GM19455 (cell line): ENCODE data around the gene GSTM1.
"Not testable (repeated sequence)": the region's sequence is repeated elsewhere in the genome, so short reads cannot be mapped to it uniquely, and the experiment has no call there.

Source experiments
- ATAC-seq: cut with Tn5 transposase; IDR thresholded peaks from one replicate; pipeline ENCODE4 v1.9.1; 2021; ENCODE audit not compliant: unreplicated experiment

The GSTM1 gene

DNA sequence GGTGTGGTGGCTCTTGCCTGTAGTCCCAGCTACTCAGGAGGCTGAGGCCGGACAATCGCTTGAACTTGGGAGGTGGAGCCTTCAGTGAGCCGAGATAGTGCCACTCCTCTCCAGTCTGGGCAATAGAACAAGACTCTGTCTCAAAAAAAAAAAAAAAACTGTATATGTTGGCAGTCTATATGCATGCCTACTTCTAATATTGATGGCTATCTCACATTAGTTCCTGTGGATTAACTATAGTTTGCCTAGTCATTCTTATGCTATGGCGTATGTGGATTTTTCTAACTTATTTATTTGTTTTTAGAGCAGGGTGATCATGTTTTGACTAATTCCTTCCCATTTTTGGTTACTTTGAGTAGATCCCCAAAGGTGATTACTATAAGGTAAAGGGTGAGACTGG, 9.4 kb downstream of the GSTM1 start:
- no peak for ATAC-seq

DNA sequence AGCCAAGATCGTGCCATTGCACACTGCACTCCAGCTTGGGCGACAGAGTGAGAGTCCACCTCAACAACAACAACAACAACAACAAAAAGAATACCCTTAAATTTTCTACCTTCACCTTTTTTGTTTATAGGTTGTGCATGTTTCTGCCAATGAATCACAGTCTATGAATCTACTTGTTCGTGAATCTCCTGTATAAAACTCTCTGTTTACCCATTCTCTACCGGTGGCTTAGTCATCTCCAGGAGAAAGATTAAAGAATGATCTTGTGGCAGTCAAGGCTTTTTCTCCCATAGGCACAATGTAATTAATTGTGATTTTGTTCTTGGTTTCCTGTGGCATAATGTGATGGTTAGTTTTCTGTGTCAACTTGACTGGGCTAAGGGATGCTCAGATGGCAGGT, 10.2 kb downstream of the GSTM1 start:
- ATAC-seq = not testable (repeated sequence)

DNA sequence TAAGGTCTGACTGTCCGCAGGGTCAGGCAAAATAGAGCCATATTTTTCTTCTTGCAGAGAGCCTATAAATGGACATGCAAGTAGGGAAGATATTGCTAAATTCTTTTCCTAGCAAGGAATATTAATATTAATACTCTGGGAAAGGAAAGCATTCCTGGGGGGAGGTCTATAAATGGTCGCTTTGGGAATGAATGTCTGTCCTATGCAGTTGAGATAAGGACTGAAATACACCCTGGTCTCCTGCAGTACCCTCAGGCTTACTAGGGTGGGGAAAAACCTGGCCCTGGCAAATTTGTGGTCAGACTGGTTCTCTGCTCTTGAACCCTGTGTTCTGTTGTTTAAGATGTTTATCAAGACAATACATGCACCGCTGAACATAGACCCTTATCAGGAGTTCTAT, 15.3 kb downstream of the GSTM1 start:
- not testable (repeated sequence) for ATAC-seq

GRCh38 chr1:109704173-109704572, 16.6 kb downstream of the GSTM1 start:
- ATAC-seq = no peak

GRCh38 chr1:109705411-109705810, 17.8 kb downstream of the GSTM1 start:
- no peak for ATAC-seq

GRCh38 chr1:109708949-109709348, 21.3 kb downstream of the GSTM1 start:
- not testable (repeated sequence) for ATAC-seq

GRCh38 chr1:109709822-109710221, 22.2 kb downstream of the GSTM1 start:
- ATAC-seq = not testable (repeated sequence)

GRCh38 chr1:109711593-109712320, 24.1 kb downstream of the GSTM1 start, which contains the start of gene GSTM5:
Gene GSTM5 (plus strand): TSS chr1:109712251. CDS start chr1:109712313, 62 bp downstream.
- ATAC-seq = not testable (repeated sequence)

- no peak for ATAC-seq
These were observed 24.8 kb downstream of the GSTM1 start for GRCh38 chr1:109712321-109712864.

DNA sequence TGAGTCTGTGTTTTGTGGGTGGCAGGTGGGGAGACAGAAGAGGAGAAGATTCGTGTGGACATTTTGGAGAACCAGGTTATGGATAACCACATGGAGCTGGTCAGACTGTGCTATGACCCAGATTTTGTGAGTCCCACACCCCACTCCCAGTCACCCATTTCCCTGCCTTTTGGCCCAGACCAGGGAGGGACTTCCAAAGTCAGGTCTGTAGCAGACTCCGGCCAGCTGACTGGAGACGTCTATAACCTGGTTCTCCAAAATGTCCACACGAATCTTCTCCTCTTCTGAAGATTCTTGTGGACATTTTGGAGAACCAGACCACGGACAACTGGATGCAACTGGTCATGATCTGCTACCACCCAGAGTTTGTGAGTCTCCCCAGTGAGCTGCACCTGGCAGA, 26.0 kb downstream of the GSTM1 start:
- ATAC-seq = no peak

DNA sequence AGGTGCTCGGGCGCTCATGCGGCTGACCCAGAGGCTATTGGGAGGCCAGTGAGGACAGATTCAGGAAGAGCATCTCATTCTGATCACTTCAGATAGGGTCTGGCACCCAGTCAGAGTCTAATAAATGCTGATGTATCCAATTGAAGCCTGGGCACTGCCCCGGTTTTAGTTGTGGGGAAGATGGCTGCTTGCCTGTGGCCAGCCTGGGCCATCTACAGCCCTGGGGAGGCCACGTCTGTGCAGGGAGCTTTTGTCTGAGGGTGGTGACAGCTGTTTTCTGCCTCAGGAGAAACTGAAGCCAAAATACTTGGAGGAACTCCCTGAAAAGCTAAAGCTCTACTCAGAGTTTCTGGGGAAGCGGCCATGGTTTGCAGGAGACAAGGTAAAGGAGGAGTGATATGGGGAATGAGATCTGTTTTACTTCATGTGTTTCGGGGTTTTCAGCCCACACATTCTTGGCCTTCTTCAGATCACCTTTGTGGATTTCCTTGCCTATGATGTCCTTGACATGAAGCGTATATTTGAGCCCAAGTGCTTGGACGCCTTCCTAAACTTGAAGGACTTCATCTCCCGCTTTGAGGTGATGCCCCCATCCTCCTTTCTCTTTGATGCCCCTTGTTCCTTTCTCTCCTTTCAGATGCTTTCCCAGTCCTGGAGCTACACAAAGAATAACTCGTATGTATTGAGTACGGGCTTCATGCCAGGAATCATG, 27.2 kb downstream of the GSTM1 start:
- ATAC-seq = no peak

DNA sequence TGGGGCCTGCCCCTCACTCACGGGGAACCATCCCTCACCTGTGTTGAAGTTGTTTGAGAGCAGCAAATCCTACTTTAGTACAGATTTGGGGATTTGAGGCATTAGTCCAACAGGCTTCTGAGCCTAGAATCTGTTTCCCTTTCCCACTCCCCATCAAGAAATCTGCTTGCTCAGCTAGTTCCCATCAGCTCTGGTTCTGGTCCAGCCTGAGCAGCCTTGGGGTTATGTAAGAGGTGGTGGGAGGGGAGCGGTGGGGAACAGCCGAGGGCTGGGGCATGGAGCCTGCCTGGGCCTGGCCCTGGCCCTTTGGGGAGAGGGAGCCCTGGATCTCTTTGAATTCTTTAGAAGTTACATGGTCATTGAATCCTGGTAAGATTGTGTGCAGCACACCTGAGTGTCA, 28.5 kb downstream of the GSTM1 start:
- no peak for ATAC-seq

DNA sequence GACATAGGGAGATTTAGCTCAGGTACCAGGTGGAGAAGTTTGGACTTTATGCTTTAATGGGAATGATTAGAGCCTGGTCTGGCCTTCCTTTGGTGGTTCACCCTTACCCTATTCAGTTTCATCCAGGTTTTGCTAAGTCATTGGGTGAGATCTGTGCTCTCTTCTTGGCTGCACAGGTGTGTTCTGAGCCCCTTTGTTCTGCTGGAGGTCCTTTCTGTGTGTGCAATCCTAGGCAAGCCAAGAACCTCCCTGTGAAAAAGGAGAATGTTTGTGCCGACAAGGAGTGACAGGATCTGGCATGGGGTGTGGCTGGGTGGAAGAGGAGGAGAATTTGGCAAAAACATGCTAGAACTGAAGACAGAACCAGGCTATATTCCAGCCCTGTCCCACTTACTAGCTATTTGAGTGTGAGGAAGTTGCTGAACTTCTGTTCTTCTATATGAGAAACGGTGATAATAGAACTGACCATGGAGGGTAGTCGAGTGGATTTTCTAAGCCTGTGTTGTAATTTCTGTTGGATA, 29.0 kb downstream of the GSTM1 start:
- no peak for ATAC-seq

GRCh38 chr1:109717729-109718128, 30.1 kb downstream of the GSTM1 start:
- ATAC-seq = no peak

DNA sequence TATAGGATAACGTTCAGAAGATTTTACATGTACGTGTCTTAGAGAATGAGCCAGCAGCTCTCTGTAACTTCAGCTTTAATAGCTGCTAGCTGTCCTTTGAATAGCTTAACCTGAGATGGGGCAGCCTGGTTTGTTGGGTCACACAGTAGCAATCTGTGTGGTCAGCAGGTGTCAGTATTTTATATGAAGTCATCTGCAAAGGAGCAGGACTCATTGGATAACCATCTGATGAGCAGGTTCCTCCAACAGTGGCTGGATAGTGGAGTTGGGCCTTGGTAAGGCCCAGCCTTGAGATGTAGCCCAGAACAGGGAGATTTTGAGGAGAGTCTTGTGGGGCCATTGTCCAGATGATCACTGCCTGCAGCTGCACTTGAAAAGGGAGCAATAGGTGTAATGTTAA, 30.9 kb downstream of the GSTM1 start:
- no peak for ATAC-seq

GRCh38 chr1:109719337-109719837, 31.8 kb downstream of the GSTM1 start:
- ATAC-seq = no peak

GRCh38 chr1:109721042-109721441, 33.4 kb downstream of the GSTM1 start:
- ATAC-seq = no peak

GRCh38 chr1:109721971-109722370, 34.4 kb downstream of the GSTM1 start:
- ATAC-seq = no peak

DNA sequence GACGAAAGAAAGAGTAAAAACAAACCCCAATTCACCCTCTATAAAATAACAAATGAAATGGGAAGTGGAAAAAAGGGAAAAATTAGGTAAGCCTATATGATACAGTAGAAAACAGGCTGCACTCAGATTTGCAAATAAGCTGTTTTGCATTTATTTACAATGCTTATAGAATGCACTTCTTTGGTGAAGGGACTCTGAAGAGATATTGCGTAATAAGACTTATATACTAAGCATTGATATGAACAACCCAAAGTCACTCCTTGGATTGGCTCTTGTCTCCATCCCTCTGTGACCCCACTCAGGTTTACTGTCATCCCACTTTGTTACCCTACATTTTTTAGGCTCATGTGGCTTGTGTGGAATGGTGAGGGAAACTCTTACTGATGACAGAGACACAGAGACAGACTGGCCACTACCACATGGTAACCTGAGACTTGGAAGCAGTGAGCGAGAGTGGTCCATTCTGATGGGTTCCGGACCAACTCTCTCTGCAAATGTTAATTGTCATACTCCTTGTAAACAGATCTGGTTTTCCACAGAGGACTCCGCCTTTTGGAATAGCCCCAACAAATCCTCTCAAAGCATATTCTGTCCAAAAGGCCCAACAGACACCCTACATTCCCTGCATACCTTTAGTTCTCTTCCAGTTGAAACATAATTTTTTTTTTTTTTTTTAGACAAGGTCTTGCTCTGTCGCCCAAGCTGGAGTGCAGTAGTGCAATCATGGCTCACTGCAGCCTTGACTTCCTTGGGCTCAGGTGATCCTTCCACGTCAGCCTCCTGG, 35.5 kb downstream of the GSTM1 start:
- ATAC-seq = no peak

DNA sequence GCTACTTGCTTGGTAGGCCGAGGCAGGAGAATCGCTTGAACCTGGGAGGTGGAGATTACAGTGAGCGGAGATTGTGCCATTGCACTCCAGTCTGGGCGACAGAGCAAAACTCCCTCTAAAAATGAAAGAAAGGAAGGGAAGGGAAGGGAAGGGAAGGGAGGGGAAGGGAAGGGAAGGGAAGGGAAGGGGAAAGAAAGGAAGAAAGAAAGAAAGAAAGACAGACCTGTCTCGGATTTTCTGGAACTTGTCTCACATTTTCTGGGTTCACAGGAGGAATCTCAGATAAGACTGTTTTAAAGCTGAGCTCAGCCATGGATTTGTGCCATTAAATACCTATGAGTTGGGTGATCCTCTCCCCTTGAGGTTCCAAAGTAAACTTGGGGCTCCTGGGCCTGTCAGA, 37.3 kb downstream of the GSTM1 start:
- ATAC-seq = no peak

GRCh38 chr1:109725510-109725909, 37.9 kb downstream of the GSTM1 start:
- no peak for ATAC-seq
